GM19324 (cell line): ENCODE measurements around the gene NUDCD3.

ENCODE experiments used
- ATAC-seq: cut with Tn5 transposase; IDR thresholded peaks from one replicate; pipeline ENCODE4 v1.9.1; 2021; ENCODE audit warnings: mild to moderate bottlenecking, moderate library complexity; ENCODE audit not compliant: unreplicated experiment, low FRiP score

NUDCD3 gene

DNA sequence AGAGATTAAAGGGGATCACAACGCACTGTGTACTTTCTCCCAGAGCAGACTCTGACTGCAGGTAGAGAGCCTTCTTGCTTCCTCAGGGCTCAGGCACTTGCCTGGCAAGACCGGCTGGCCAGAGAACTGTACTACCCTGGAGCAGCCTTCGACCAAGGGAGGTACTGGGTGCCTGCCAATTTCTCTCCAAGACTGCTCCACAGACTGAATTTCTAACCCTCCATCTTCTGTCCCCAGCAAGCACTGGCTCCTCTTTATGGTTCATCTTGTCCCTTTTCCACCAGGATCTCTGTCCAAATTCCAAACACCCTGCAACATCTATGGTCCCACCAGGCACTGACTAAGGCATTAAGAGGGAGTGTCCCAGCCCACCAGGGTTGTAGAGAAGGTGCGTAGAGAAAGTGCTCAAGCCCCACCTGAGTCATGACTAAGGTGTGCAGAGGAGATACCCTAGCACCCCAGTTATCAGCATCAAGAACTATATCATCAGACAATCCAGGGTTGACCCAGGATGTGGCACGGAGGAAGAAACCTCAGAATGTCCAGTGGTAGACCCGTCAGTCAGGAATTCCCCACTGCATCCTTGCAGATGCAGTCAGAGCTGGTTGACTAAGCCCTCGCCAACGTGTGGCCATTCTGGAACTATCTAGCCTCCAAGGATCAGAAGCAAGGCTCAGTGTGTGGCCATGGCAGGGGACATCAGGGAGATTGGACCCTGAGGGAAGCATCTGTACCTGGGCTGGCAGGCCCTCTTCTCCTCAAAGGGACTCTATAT lies 104.1 kb downstream of the NUDCD3 start:
- no peak for ATAC-seq

DNA sequence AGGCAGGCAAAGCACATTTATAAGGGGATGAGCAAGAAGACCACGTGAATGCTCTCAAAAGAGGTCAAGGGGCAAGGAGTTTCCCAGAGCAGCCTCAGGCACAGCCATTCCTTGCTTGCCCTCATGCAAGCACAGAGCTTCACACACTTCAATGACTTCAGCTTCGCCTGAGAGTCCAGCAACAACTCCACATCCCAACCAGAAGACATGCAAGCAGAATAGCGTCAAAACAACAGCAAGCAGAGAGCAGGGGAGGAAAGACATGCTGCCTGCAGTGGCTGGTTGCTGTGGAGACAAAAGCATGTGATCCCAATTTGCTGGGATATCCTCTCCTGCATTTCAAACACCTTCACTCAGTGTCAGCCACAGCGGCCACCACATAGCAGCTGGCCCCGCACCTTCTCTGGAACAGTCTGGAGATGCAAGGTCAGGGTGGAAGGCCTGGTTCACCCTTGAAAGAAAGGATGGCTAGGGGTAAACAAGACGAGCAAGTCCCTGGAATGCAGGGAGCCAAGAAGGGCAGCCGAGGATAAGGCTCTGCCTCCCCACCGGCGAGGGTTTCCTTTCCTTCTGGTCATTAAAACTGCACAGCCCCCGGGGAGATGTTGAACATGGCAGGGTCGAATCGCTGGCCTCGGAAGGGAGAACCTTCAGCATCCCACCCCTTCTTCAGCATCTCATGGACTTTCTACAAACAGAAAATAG lies 104.9 kb downstream of the NUDCD3 start:
- ATAC-seq: no peak

DNA sequence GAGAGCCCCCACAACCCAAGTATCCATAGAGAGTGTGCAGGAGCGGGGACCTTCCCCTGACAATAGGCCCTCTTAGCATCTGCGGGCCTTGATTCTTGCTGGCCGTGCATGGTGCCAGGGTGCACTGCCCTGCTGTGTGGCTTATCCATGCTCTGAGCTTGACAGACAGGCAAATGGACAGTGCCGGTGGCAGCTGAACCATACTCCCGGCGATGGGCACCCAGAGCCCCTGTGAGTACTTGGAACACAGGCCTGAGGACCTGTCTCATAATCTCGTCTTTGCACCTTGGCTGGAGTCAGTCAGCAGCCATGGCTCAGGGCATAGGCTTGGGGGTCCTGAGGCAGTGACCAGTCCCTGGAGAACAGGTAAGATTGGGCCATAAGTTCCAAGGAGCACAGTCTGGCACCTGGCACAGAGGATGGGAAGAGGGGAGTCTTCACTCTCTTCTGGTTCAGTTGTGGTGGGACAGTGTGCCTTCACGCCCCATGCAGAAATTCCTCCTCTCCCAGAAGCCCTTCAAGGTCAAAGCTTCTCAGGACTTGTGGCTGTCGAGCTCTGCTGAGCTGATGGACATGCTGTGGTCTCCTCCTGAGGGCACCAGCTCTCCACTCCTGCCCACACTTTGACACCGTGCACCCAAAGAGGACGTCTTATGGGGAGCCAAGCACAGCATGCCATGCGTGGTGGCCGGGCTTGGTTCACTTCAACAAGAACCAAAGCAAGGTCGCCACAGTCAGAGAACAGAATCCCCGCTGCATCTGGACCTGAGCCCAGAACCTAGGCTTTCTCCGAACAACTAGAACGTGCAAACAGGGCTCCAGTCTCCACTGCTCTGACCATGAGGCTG lies 105.6 kb downstream of the NUDCD3 start:
- ATAC-seq: no peak

DNA sequence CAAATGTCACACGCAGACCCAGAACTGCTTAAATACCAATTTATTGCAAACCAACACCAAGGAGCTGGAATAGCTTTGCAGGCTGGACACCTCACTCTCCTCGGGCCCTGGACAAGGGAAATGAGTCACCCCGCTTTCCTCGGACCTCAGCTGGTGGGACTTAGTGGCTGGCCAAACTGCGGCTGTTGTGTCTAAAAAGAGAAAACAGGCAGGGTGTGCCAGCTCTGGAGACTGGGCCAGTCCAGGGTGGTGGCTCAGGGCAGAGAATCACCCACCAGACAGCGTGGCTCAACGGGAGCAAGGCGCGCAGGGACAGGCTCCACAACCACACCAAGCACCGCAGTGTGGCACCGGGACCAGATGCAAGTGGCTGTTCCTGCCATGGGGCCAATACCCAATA lies 106.9 kb downstream of the NUDCD3 start:
- ATAC-seq: no peak

DNA sequence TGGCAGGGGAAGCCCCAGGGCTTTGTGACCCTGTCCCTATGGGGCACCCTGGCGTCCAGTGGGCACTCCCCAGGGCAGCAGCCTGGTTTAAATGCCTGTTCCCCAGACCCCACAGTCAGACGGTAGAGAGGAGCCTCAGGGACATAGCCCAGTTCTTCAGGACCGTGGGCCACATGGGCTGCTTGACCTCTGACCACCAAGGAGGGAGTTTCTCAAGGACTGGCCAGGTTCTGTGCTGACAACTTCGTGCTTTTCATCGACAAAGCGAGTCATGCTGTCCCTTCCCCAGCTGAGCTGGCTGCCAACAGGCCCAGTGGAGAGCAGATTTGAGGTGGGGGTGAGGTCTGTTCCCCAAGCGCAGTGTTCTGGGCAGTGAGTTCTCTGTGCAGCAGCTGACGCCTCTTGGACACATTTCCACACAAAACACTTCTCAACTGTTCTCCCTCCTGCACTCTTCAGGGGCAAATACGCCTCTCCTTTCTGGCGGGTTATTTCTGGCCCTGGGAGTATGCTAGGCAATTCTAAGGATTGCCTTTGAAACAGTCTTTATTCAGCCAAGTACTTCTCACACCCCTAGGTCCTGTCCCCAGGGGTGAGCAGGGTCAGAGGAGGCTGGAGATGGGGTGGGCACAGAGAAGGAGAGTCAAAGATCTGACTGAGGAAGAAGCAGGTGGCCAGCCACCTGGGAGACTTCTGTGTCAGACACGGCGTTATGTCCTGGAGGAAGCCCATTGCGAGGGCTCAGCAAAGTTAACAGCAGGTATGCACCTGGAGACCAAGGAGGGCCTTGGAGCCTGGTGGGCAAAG lies 107.8 kb downstream of the NUDCD3 start:
- no peak for ATAC-seq

DNA sequence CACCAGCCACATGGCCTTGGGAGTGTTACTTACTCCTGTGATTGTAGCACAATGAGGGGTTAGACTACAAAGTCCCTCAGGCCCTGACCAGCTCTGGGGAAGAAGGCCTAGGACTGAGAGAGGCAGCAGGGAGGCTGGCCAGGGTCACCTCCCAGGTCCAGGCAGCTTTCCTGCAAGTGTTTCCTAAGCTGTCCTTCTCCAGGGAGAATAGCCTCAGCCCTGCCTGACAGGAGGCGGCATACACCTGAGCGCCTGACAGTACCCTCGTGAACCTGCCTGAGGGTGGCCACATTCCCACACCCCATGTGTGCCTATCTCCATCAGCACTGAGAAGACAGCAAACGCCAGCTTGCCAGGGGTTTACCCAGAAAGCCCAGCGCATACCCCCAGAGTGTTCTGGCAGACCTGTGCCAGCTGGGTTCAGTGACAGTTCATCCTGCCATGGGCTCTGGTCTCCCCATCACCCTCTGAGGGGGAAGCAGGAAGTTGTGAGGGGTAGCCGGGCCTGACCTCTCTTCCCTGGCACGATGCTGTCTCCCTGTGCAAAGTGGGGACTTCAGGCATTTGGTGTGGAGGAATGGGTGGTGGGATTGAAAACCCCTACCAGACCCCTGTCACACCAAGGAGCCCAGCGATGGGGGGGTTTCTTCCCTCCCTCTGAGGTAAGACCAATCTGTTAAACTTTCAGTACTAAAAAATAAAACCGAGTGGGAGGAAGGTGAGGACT lies 108.8 kb downstream of the NUDCD3 start:
- no peak for ATAC-seq

DNA sequence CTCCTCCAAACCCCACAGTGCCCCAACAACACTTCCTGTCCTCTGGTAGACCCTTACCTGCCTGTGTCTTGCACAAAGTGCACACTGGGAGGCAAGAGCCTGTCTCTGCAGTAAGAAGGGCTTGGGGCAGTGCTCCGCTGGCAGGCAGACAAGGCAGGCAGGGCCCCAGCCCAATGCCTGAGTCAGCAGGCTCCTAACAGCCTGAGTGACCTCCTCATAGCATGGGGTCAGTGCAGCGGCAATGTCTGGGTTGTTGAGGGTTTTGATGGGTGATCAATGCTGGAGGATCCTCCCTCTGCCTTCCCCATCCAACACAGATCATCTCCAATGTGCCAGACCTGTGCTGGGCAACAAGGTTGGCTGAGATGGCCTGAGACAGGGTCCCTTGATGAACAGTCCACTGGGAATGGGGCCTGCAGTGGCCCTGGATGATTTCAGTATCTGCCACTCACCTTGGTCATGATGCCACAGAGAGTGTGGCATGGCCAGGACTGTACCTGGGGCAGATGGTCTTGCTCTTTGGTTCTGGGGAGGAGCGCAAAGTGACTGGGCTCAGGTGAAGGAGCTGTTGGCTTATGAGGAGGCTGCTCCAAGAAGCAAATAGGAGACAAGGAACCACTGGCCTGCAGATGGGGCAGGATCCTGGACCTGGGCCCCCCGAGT lies 109.5 kb downstream of the NUDCD3 start:
- ATAC-seq: no peak

DNA sequence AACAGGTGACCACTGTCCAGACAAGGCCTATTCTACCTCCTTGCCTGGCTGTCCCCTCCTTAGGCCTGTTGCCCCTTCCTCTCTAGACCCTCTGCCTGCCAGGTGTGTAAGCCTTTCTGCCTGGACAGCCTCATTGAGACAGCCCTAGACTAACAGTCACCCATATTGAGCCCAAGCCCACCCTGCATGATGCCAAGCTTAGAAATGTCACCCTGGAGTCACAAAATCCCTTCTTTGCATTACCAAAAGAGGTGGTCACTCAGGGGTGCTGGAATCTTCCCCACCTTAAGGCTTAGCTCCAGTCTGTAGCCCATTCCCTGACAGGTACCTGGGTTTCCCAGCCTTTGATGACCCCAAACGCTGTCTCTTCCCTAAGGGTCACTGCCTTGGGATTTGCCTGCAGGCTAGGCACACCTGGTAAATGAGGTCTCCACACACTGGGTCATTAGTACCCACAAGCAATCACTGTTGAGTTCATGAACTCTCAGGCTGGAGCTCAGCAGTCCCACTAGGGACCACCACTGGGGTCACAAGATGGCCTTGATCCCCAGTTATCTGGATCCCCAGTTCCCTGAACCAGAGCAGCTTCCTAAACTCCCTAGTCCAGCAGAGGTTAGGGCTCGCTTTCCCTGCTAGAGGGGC lies 110.1 kb downstream of the NUDCD3 start:
- no peak for ATAC-seq

DNA sequence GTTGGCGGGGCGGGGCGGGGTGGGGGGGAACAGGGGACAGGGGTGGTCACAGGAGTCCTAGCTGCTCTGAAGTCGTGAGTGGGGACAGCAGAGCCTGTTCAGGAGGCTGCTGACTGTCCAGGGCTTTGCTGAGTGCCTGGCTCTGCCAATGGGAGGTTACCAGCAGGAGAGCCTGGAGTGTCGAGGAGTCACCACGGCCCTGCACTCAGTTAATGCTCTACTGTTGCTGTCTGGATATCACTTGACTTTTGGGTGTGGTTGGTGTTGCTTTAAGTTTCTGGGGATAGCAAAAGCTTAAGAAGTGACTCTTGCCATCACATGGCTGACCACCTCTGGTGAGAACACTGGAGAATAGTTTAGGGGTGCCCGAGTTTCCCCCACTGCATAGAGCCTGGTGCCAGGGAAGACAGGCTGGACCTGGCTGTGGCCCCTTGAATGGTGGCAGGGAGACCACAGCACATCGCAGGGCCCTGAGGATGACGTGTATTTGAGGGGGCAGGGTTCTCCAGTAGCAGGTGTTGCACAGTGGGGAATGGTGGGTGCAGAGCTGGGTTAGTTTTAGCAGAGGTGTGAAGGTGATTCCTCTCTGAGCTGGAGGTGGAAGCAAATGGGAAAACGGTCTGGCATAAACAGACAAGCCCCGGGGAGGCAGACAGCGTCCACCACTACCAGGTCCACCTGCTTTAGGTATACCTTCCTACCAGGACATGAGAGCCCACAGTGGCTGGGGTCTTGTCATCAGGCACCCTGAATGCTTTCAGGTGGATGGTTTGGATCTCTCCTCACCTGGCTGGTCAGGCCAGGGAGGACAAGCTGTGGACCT lies 110.9 kb downstream of the NUDCD3 start:
- ATAC-seq: no peak

DNA sequence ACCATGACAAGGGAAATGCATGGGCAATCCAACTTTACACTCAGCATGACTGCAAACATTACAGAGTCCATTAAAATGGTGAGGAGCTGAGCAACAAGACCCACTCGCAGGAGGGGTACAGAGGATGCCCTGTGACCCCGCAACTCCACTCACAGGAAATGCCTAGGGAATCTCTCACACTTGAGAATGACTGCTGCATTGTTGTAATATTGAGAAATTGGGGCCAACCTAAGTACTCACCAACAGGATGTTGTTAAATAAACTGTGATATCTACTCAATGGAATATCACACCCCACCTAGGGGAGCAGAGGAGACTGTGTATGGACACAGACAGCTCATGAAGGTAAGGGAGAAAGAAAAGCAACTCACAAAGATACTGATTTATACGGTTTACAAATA lies 111.7 kb downstream of the NUDCD3 start:
- ATAC-seq: no peak

DNA sequence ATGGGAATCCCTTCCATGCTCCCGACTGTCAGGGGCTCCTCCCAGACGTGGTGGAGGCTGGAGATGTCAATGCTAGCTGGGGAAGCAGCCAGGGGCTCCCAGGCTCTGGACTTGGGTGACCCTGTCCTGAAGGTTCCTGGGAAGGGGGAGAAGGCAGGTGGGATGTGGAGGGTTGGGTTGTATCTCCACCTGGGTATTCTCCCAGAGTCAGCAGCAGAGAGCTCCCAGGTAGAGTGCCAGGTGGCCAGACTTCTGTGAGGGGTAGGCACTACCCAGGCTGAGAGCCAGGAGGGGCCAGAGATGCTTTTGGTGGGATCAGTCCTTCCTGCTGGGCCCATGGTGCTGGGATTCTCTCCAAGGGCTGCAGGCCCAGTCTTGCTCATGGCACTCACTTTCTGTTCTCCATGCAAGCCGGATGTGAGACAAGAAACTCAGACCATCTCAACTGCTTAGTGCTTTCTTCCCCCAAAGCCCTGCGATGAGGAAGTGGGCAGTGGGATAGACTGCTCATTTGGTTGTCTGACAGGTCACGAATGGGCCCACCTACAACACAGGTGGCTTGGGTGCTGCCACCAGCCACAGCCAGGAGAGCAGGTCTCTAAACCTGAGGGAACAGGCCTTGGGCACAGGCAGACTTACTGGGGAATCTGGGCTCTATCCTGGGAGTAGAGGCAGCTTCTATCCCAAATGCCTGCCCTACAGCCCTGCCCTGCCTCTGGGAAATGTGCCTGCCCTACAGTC lies 112.6 kb downstream of the NUDCD3 start:
- peak; percentile 63 for ATAC-seq

DNA sequence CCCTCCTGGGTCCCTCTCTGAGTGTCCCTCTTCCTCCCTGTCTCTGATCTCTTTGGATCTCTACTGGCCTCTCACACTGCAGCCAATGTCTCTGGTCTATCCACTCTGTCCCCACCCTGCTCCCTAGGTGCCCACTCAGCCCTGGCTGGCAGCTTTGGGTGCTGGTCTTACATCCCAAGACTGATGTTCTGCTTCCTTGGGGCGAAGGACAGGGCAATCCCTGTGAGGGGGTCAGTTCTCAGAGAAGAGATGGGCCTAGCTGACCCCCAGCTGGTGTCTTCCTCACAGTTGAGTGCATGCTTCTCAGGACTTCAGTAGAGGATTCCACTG lies 113.4 kb downstream of the NUDCD3 start:
- ATAC-seq: no peak

DNA sequence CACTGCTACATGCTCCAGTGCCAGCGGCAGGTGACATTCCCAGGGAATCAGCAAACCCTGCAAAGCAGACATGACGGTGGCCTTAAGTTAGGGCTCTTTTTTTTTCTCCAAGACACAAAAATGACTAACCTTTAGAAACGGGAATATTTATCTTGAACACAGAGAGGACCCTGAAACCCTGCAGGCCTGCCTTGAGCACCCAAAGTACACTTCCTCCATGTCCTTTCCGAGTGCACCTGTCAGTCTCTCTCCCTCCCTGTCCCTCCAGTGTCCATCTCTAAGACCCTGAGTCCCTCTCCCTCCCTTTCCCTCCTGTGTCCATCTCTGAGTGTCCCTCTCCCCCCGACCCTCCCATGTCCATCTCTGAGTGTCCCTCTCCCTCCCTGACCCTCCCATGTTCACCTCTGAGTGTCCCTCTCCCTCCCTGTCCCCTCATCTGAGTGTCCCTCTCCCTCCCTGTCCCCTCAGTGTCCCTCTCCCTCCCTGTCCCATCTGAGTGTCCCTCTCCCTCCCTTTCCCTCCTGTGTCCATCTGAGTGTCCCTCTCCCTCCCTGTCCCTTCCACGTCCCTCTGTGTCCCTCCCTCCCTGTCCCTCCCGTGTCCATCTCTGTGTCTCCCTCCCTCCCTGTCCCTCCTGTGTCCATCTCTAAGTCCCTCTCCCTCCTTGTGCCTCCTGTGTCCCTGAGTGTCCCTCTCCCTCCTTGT lies 113.9 kb downstream of the NUDCD3 start:
- ATAC-seq: no peak

DNA sequence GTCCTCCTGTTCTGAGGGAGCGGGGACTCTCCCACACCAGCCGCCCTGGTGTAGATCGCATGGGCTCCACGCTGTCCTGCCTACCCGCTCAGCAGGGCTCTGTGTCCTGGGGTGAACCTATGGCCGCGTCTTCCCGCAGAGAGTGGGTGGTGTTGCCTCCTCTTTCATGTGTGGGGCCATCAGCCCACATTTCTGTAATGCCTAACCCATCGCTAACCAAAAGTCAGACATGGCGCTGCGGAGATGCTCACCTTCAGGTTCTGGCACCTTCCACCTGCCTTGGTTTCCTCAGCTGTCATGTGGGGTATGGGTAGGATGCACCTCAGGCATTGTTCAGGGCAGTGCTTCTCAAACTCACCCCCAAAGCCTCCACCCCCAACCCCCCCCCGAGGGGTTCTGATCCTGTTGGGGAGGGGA lies 114.5 kb downstream of the NUDCD3 start:
- ATAC-seq: no peak

DNA sequence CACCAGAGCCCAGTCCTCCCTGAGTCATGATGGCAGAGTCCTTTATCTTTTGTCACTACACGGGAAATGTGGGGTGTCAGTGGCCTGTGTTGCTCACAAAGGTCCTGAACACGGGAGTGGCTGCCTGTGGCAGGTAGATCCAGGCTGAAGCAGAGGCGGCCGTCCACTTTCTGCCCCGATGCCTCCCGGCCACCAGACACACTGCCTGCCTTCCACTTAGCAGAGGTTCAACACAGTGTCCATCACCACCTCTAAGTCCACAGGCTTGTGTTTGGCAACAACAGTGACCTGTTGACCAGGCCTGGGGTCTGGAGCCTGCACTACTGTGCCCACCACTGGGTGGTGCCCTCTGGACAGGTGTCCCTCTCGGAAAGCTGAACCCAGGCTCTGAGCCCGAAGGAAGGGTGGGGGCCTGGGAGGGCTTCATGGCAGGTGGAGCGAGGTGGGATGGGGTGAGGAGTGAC lies 115.2 kb downstream of the NUDCD3 start:
- no peak for ATAC-seq

DNA sequence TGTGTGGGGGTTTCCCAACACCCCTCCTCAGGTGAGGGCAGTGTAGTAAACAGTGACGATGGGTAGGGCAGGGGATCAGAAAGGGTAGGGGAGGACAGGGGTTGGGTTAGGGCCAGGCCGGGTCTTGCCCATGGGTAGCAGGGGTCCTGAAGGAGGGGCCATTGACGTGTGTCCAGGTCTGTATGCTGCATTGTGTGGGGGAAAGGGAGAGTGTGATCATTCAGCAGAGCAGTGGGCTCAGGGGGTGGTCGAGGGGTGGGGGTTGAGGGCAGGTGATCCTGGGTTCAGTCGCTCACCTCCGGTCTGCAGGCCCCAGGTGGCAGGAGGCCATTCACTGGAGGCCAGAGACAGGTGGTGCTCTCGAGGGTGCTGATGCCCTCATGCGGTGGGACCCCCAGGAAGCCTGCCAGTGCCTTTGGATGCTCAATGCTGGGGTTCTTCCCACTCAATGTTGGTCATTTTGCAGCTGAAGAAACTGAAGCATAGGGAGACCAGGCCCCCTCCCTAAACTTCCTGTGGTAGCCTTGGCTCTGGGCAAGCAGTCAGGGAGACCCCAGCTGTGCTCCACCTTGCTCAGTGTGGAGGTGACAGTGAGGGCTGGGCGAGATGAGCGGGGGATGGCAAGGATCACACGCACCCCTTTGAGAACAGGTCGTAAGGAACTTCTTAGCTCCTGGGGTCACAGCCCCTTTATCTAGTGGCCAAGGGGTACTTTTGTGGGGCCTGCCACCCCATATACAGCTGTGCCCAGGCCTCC lies 116.3 kb downstream of the NUDCD3 start:
- no peak for ATAC-seq
